GM23338 (cell line): ENCODE data around the gene NLRP1. TPM values are rescaled to one million over a fixed set of nuclear protein-coding genes. Genes with fewer than 3 reads are reported as not detected.

ENCODE experiments used
- ATAC-seq: fragments of 200-7000 bp; cut with Tn5 transposase; 3 replicates; pipeline ENCODE4 v1.9.1; 2020
- DNase-seq: peaks from one replicate; pipeline ENCODE4 v3.0.0-alpha.2; 2015; ENCODE audit warnings: low spot score
- H2AFZ ChIP-seq: fragments of 200-600 bp; sonication (generic); 2 replicates; pipeline ENCODE4 v1.8.0; 2016; ENCODE audit warnings: antibody characterized with exemption, mild to moderate bottlenecking, moderate library complexity
- H3F3A ChIP-seq: fragments of 200-600 bp; sonication (generic); replicated peaks from 2 replicates; pipeline ENCODE4 v1.8.0; 2017; ENCODE audit warnings: antibody characterized with exemption, mixed run types, low read depth
- H3K27ac ChIP-seq: fragments of 200-600 bp; sonication (generic); 2 replicates; pipeline ENCODE4 v1.6.1; 2016; ENCODE audit warnings: low read depth
- H3K27me3 ChIP-seq: fragments of 200-600 bp; sonication (generic); 2 replicates; pipeline ENCODE4 v1.8.0; 2016; ENCODE audit warnings: mild to moderate bottlenecking, mixed run types, moderate library complexity; ENCODE audit not compliant: insufficient read depth
- H3K36me3 ChIP-seq: fragments of 200-600 bp; sonication (generic); 2 replicates; pipeline ENCODE4 v1.8.0; 2016; ENCODE audit warnings: mild to moderate bottlenecking; ENCODE audit not compliant: insufficient read depth
- H3K4me1 ChIP-seq: fragments of 200-600 bp; sonication (generic); 2 replicates; pipeline ENCODE4 v1.8.0; 2016; ENCODE audit warnings: mild to moderate bottlenecking, moderate library complexity; ENCODE audit not compliant: insufficient read depth
- H3K4me2 ChIP-seq: fragments of 200-600 bp; sonication (generic); 2 replicates; pipeline ENCODE4 v1.7.1; 2017; ENCODE audit warnings: mixed run types
- H3K4me3 ChIP-seq: fragments of 200-600 bp; sonication (generic); 2 replicates; pipeline ENCODE4 v1.6.1; 2016; ENCODE audit warnings: mixed run types
- H3K79me2 ChIP-seq: fragments of 200-600 bp; sonication (generic); replicated peaks from 2 replicates; pipeline ENCODE4 v1.8.0; 2017; ENCODE audit warnings: mild to moderate bottlenecking; ENCODE audit not compliant: insufficient read depth
- H3K9me2 ChIP-seq: fragments of 200-600 bp; sonication (generic); 2 replicates; pipeline ENCODE4 v1.8.0; 2017; ENCODE audit not compliant: insufficient read depth
- H4K20me1 ChIP-seq: fragments of 200-600 bp; sonication (generic); replicated peaks from 2 replicates; pipeline ENCODE4 v1.8.0; 2017; ENCODE audit warnings: mild to moderate bottlenecking; ENCODE audit not compliant: insufficient read depth
- H3K27ac Mint-ChIP-seq: 2 replicates; pipeline ENCODE4 v1.8.0; 2020; ENCODE audit warnings: inconsistent platforms, mild to moderate bottlenecking, moderate library complexity, mixed read lengths
- H3K27me3 Mint-ChIP-seq: 3 replicates; pipeline ENCODE4 v1.8.0; 2022; ENCODE audit warnings: low read depth, mild to moderate bottlenecking, moderate library complexity, mixed read lengths, inconsistent platforms; ENCODE audit not compliant: insufficient read depth, poor library complexity
- H3K36me3 Mint-ChIP-seq: 3 replicates; pipeline ENCODE4 v1.8.0; 2021; ENCODE audit warnings: low read depth, mild to moderate bottlenecking, inconsistent platforms, moderate library complexity, mixed read lengths
- H3K4me1 Mint-ChIP-seq: 3 replicates; pipeline ENCODE4 v1.8.0; 2020; ENCODE audit warnings: mild to moderate bottlenecking, inconsistent platforms, mixed read lengths
- H3K4me3 Mint-ChIP-seq: 3 replicates; pipeline ENCODE4 v1.8.0; 2021; ENCODE audit warnings: moderate library complexity, mild to moderate bottlenecking, inconsistent platforms, mixed read lengths
- H3K9me3 Mint-ChIP-seq: 3 replicates; pipeline ENCODE4 v1.8.0; 2020; ENCODE audit warnings: moderate library complexity, mild to moderate bottlenecking, inconsistent platforms, mixed read lengths
- CREB1 ChIP-seq: fragments of 250-450 bp; sonication (Bioruptor Pico); IDR thresholded peaks from 2 replicates; pipeline ENCODE4 v1.5.0; 2020; ENCODE audit warnings: low read depth, mild to moderate bottlenecking, moderate library complexity
- CTCF ChIP-seq, 2 experiments: fragments of 200-600 bp in 1 of 2; sonication (generic) in 1 of 2; conservative IDR thresholded peaks; 2 replicates each; pipeline versions ENCODE4 v1.5.1 to v1.6.1; 2016 to 2017; ENCODE audit warnings: antibody characterized with exemption in 2 of 2, low read depth in 2 of 2, mild to moderate bottlenecking in 2 of 2, moderate library complexity in 1 of 2
- ETS1 ChIP-seq: IDR thresholded peaks from 2 replicates; pipeline ENCODE4 v1.6.1; 2016; ENCODE audit warnings: antibody characterized with exemption
- JUNB ChIP-seq: IDR thresholded peaks from one replicate; pipeline ENCODE4 v1.6.1; 2016; ENCODE audit warnings: antibody characterized with exemption; ENCODE audit not compliant: unreplicated experiment
- POLR2AphosphoS5 ChIP-seq: IDR thresholded peaks from 2 replicates; pipeline ENCODE4 v1.6.1; 2016; ENCODE audit warnings: antibody characterized with exemption, low read depth
- STAT1 ChIP-seq: IDR thresholded peaks from one replicate; pipeline ENCODE4 v1.6.1; 2016; ENCODE audit warnings: antibody characterized with exemption; ENCODE audit not compliant: unreplicated experiment
- ZNF462 ChIP-seq: fragments of 250-450 bp; sonication (Bioruptor Pico); IDR thresholded peaks from 2 replicates; pipeline ENCODE4 v1.5.0; 2020; ENCODE audit warnings: mild to moderate bottlenecking, moderate library complexity
- polyA plus RNA-seq: library from polyadenylated mRNA; unstranded; fragments of >200 nt; fragmentation: Nextera tagmentation; extraction: Ambion mirVana; gene quantifications from 2 replicates; pipeline ENCODE4 v1.2.1, GENCODE V29; 2016
- total RNA-seq: library from RNA; depleted of rRNA; stranded (reverse); fragments of >200 nt; shearing (Covaris generic); gene quantifications from 2 replicates; pipeline ENCODE4 v1.2.3, GENCODE V29; 2014

NLRP1 gene
- total and polyA plus RNA-seq, 2 experiments from 2014 or later: 7.6 to 16.2 TPM

- peak; percentile 64 for ATAC-seq
- no peaks in the 10 kb centered on the region for H3K27me3 ChIP-seq
- no peaks in the 10 kb centered on the region for H3K4me1 ChIP-seq
- no peak overlapping the region for H3K27ac ChIP-seq
- Mint-ChIP-seq H3K27me3 (peaks cover 3% of the 10 kb centered on the region), H3K27ac (no peak overlapping the region), H3K9me3 (no peaks in the 10 kb centered on the region), H3K4me1 (no peaks in the 10 kb centered on the region), H3K4me3 (no peak overlapping the region), H3K36me3 (no peaks in the 10 kb centered on the region)
- no peaks in the 10 kb centered on the region for H3K79me2 ChIP-seq
- no peak for DNase-seq
- no peak overlapping the region for H3K4me2 ChIP-seq
- TF ChIP-seq JUNB: no peak
- TF ChIP-seq ETS1: no peak
- TF ChIP-seq ZNF462 (CRISPR knock-in tag): no peak
- no peak for TF ChIP-seq STAT1
- TF ChIP-seq POLR2AphosphoS5: no peak
- no peak for TF ChIP-seq CREB1 (CRISPR knock-in tag)
- TF ChIP-seq CTCF (conservative IDR thresholded peaks at IDR 0.05; ENCODE audit: low read depth in 2 of 2): peak in 1 of 2 experiments; percentile 45; a peak in 2 of 4 replicates
- H3K9me2 ChIP-seq: no peaks in the 10 kb centered on the region
- H4K20me1 ChIP-seq: no peaks in the 10 kb centered on the region
- H2AFZ ChIP-seq: no peak overlapping the region
- H3F3A ChIP-seq: no peaks in the 10 kb centered on the region
- no peaks in the 10 kb centered on the region for H3K36me3 ChIP-seq
- no peak overlapping the region for H3K4me3 ChIP-seq
Measured at GRCh38 chr17:5522476-5522875, 61.8 kb downstream of the NLRP1 start.
